MV-4-11 (cell line): ENCODE data around the gene TEX10.

ENCODE experiments used
- DNase-seq: peaks from one replicate; lab custom pipeline; 2025; lab: John Stamatoyannopoulos, UW

The TEX10 gene

GRCh38 chr9:100284247-100284646 lies 68.5 kb downstream of the TEX10 start:
- DNase-seq: no peak

GRCh38 chr9:100282388-100282719 lies 70.4 kb downstream of the TEX10 start:
- no peak for DNase-seq

- no peak for DNase-seq
These were observed 70.9 kb downstream of the TEX10 start for GRCh38 chr9:100281676-100282387.

GRCh38 chr9:100281066-100281465 lies 71.7 kb downstream of the TEX10 start:
- DNase-seq: no peak

- no peak for DNase-seq
These were observed 75.4 kb downstream of the TEX10 start for GRCh38 chr9:100277166-100277979.

GRCh38 chr9:100269656-100270055 lies 83.1 kb downstream of the TEX10 start:
- DNase-seq: no peak

- no peak for DNase-seq
These were observed 84.5 kb downstream of the TEX10 start for GRCh38 chr9:100268271-100268670.

GRCh38 chr9:100267211-100267610 lies 85.5 kb downstream of the TEX10 start:
- DNase-seq: no peak
